H9 (cell line): Measurements from ENCODE around the gene GAK. TPM values are rescaled to one million over a fixed set of nuclear protein-coding genes. Genes with fewer than 3 reads are reported as not detected.
A peak's percentile ranks its signal among the peaks of the same experiment; 100 is the strongest.

Experiments used
- DNase-seq: peaks from one replicate; pipeline ENCODE4 v3.0.0-alpha.2; 2017
- H2AFZ ChIP-seq: one replicate; pipeline ENCODE4 v1.6.1; 2013; ENCODE audit warnings: mild to moderate bottlenecking, low read length, control low read depth, moderate library complexity
- H2AK5ac ChIP-seq: 2 replicates; pipeline ENCODE4 v1.6.1; 2013; ENCODE audit warnings: low read length, control low read depth, mixed read lengths; ENCODE audit not compliant: insufficient read length
- H2BK120ac ChIP-seq: one replicate; pipeline ENCODE4 v1.6.1; 2013; ENCODE audit warnings: low read depth, mild to moderate bottlenecking, low read length, control low read depth, inconsistent platforms; ENCODE audit not compliant: poor library complexity, severe bottlenecking
- H2BK12ac ChIP-seq: 2 replicates; pipeline ENCODE4 v1.6.1; 2013; ENCODE audit warnings: low read length, control low read depth, mixed read lengths, low read depth; ENCODE audit not compliant: insufficient read length
- H2BK15ac ChIP-seq: 2 replicates; pipeline ENCODE4 v1.6.1; 2013; ENCODE audit warnings: low read depth, low read length, control low read depth
- H2BK20ac ChIP-seq: one replicate; pipeline ENCODE4 v1.6.1; 2013; ENCODE audit warnings: low read depth, mild to moderate bottlenecking, low read length, control low read depth, inconsistent platforms; ENCODE audit not compliant: poor library complexity, severe bottlenecking
- H2BK5ac ChIP-seq: 2 replicates; pipeline ENCODE4 v1.6.1; 2013; ENCODE audit warnings: low read length, control low read depth, mixed read lengths; ENCODE audit not compliant: insufficient read length
- H3K14ac ChIP-seq: 2 replicates; pipeline ENCODE4 v1.6.1; 2013; ENCODE audit warnings: low read length, control low read depth; ENCODE audit not compliant: insufficient read depth
- H3K18ac ChIP-seq: 2 replicates; pipeline ENCODE4 v1.6.1; 2013; ENCODE audit warnings: low read depth, mild to moderate bottlenecking, mixed read lengths, low read length, control low read depth; ENCODE audit not compliant: insufficient read length
- H3K23ac ChIP-seq: 2 replicates; pipeline ENCODE4 v1.6.1; 2013; ENCODE audit warnings: low read length, control low read depth, mixed read lengths, low read depth; ENCODE audit not compliant: insufficient read length
- H3K23me2 ChIP-seq: 2 replicates; pipeline ENCODE4 v1.6.1; 2013; ENCODE audit warnings: low read depth, mild to moderate bottlenecking, mixed read lengths, low read length, control low read depth; ENCODE audit not compliant: insufficient read length, poor library complexity, severe bottlenecking
- H3K27ac ChIP-seq: 2 replicates; pipeline ENCODE4 v1.5.1; 2013; ENCODE audit warnings: low read length, control low read depth, mixed read lengths, low read depth; ENCODE audit not compliant: insufficient read length
- H3K27me3 ChIP-seq: 2 replicates; pipeline ENCODE4 v1.6.1; 2013; ENCODE audit warnings: low read length, control low read depth, inconsistent platforms; ENCODE audit not compliant: insufficient read depth
- H3K4ac ChIP-seq: 2 replicates; pipeline ENCODE4 v1.6.1; 2013; ENCODE audit warnings: low read depth, mild to moderate bottlenecking, control low read depth, inconsistent platforms, low read length, moderate library complexity
- H3K4me1 ChIP-seq: 2 replicates; pipeline ENCODE4 v1.6.1; 2013; ENCODE audit warnings: low read length, control low read depth, inconsistent platforms; ENCODE audit not compliant: insufficient read depth
- H3K4me2 ChIP-seq: 2 replicates; pipeline ENCODE4 v1.6.1; 2013; ENCODE audit warnings: low read length, control low read depth, mixed read lengths; ENCODE audit not compliant: insufficient read length, insufficient read depth
- H3K56ac ChIP-seq: 2 replicates; pipeline ENCODE4 v1.6.1; 2013; ENCODE audit warnings: low read depth, mild to moderate bottlenecking, mixed read lengths, low read length, control low read depth; ENCODE audit not compliant: insufficient read length
- H3K79me1 ChIP-seq: 2 replicates; pipeline ENCODE4 v1.6.1; 2013; ENCODE audit warnings: low read depth, mild to moderate bottlenecking, moderate library complexity, low read length, control low read depth, inconsistent platforms; ENCODE audit not compliant: insufficient read depth, poor library complexity, severe bottlenecking
- H3K79me2 ChIP-seq: 2 replicates; pipeline ENCODE4 v1.6.1; 2013; ENCODE audit warnings: low read length, control low read depth, inconsistent platforms; ENCODE audit not compliant: insufficient read depth
- H3K9ac ChIP-seq: 2 replicates; pipeline ENCODE4 v1.6.1; 2013; ENCODE audit warnings: low read length, control low read depth, mixed read lengths; ENCODE audit not compliant: insufficient read length; ENCODE audit errors: extremely low read depth
- H3K9me3 ChIP-seq: one replicate; pipeline ENCODE4 v1.6.1; 2013; ENCODE audit warnings: low read depth, low read length, inconsistent platforms; ENCODE audit not compliant: control insufficient read depth
- H3T11ph ChIP-seq: one replicate; pipeline ENCODE4 v1.6.1; 2013; ENCODE audit warnings: mild to moderate bottlenecking, low read length, control low read depth, inconsistent platforms
- H4K20me1 ChIP-seq: one replicate; pipeline ENCODE4 v1.6.1; 2013; ENCODE audit not compliant: control insufficient read depth, insufficient read length, insufficient read depth
- H4K5ac ChIP-seq: 2 replicates; pipeline ENCODE4 v1.6.1; 2013; ENCODE audit warnings: low read depth, mild to moderate bottlenecking, mixed read lengths, low read length, control low read depth; ENCODE audit not compliant: insufficient read length
- H4K8ac ChIP-seq: replicated peaks from 2 replicates; pipeline ENCODE4 v1.6.1; 2013; ENCODE audit warnings: low read length, control low read depth, mixed read lengths, low read depth; ENCODE audit not compliant: insufficient read length
- H4K91ac ChIP-seq: 2 replicates; pipeline ENCODE4 v1.6.1; 2013; ENCODE audit warnings: low read depth, mild to moderate bottlenecking, moderate library complexity, mixed read lengths, low read length, control low read depth; ENCODE audit not compliant: insufficient read length
- H3K27ac Mint-ChIP-seq, 3 experiments: 2 replicates in 2 of 3; 3 replicates in 1 of 3; pipeline ENCODE4 v1.8.0; 2020 to 2021; ENCODE audit warnings: mixed read lengths in 3 of 3, mild to moderate bottlenecking in 1 of 3, moderate library complexity in 1 of 3
- H3K27me3 Mint-ChIP-seq: 2 replicates; pipeline ENCODE4 v1.8.0; 2021; ENCODE audit warnings: low read depth, mild to moderate bottlenecking, moderate library complexity, mixed read lengths
- H3K36me3 Mint-ChIP-seq, 3 experiments: 2 replicates in 2 of 3; 3 replicates in 1 of 3; pipeline ENCODE4 v1.8.0; 2020 to 2021; ENCODE audit warnings: low read depth in 3 of 3, mixed read lengths in 3 of 3; ENCODE audit not compliant: insufficient read depth in 1 of 3
- H3K4me1 Mint-ChIP-seq, 2 experiments: 2 replicates each; pipeline ENCODE4 v1.8.0; 2020; ENCODE audit warnings: mixed read lengths in 2 of 2
- H3K4me3 Mint-ChIP-seq, 2 experiments: 2 replicates in 1 of 2; 3 replicates in 1 of 2; pipeline ENCODE4 v1.8.0; 2020 to 2021; ENCODE audit warnings: mild to moderate bottlenecking in 2 of 2, mixed read lengths in 2 of 2, moderate library complexity in 1 of 2
- H3K9me3 Mint-ChIP-seq, 2 experiments: 2 replicates in 1 of 2; 3 replicates in 1 of 2; pipeline ENCODE4 v1.8.0; 2020; ENCODE audit warnings: mild to moderate bottlenecking in 2 of 2, mixed read lengths in 2 of 2, moderate library complexity in 1 of 2
- WGBS: extraction: QIAGEN DNeasy Blood & Tissue Kit; methylation state at CpG from one replicate; pipeline ENCODE4 v1.1.7; 2013; ENCODE audit warnings: missing lambda C conversion rate, low lambda C conversion rate, mixed read lengths; ENCODE audit not compliant: insufficient read length; ENCODE audit errors: extremely low coverage; 5-methylcytosine and 5-hydroxymethylcytosine counted together
- total RNA-seq: library from RNA; stranded (reverse); gene quantifications from 2 replicates; pipeline ENCODE4 v1.2.1, GENCODE V29; 2021
- TF ChIP-seq, protein P1 (sequence below): fragments of 200-600 bp; sonication (generic); conservative IDR thresholded peaks from 3 replicates; pipeline ENCODE4 v1.8.0; 2021; ENCODE audit warnings: antibody characterized with exemption, mild to moderate bottlenecking

The GAK gene
- total RNA-seq, 1 experiment from 2014 or later, result 80.7 TPM

DNA sequence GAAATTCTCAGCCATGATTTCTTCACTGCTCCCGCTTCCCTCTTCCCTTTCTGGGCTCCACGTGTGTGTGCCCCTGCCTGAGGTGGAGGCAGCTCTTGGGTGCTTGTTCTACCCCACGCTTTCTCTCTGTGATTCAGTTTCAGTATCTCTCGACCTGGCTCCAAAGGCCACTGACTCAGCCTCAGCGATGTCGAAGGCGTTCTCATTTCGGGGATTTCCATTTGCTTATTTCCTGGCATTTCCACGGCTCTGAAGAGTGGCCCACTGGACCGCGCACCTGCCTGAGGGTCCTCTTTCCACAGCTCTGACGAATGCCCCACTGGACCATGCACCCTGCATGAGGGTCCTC is 52.4 kb downstream of the GAK start:
- Histone ChIP-seq H3K4ac (no peak overlapping the region), H3K4me1 (no peaks in the 10 kb centered on the region), H2AFZ (no peak overlapping the region), H3K18ac (no peak overlapping the region), H3K27me3 (no peaks in the 10 kb centered on the region), H2BK15ac (no peak overlapping the region), H3T11ph (no peak overlapping the region), H4K20me1 (no peaks in the 10 kb centered on the region), H4K8ac (no peak overlapping the region), H2BK20ac (no peak overlapping the region), H3K23me2 (no peaks in the 10 kb centered on the region), H3K79me2 (no peaks in the 10 kb centered on the region), H3K79me1 (no peaks in the 10 kb centered on the region), H4K5ac (no peak overlapping the region), H3K9me3 (no peaks in the 10 kb centered on the region), H2BK12ac (no peak overlapping the region), H3K23ac (no peak overlapping the region), H2AK5ac (no peak overlapping the region), H3K56ac (no peak overlapping the region), H4K91ac (no peak overlapping the region), H3K9ac (no peak overlapping the region), H3K4me2 (no peak overlapping the region), H3K14ac (no peak overlapping the region), H3K27ac (no peak overlapping the region), H2BK5ac (no peak overlapping the region), H2BK120ac (no peak overlapping the region)
- Mint-ChIP-seq H3K27ac (peak overlapping the region in 1 of 3 experiments; percentile 45; a peak in 1 of 7 replicates), H3K9me3 (no peaks in the 10 kb centered on the region), H3K27me3 (no peaks in the 10 kb centered on the region), H3K4me3 (no peak overlapping the region), H3K4me1 (no peaks in the 10 kb centered on the region), H3K36me3 (peaks cover 0 to 54% (median 47%) of the 10 kb centered on the region in 3 experiments; a peak in 6 of 7 replicates)
- DNase-seq, result no peak
- no CpG with 5 or more reads among the region's 12 CpGs for WGBS
- TF ChIP-seq, protein P1, sequence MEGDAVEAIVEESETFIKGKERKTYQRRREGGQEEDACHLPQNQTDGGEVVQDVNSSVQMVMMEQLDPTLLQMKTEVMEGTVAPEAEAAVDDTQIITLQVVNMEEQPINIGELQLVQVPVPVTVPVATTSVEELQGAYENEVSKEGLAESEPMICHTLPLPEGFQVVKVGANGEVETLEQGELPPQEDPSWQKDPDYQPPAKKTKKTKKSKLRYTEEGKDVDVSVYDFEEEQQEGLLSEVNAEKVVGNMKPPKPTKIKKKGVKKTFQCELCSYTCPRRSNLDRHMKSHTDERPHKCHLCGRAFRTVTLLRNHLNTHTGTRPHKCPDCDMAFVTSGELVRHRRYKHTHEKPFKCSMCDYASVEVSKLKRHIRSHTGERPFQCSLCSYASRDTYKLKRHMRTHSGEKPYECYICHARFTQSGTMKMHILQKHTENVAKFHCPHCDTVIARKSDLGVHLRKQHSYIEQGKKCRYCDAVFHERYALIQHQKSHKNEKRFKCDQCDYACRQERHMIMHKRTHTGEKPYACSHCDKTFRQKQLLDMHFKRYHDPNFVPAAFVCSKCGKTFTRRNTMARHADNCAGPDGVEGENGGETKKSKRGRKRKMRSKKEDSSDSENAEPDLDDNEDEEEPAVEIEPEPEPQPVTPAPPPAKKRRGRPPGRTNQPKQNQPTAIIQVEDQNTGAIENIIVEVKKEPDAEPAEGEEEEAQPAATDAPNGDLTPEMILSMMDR, result no peak
